ENCODE measurements around the gene CDC42SE2.

The CDC42SE2 gene

GRCh38 chr5:131281133-131281867 lies 17.4 kb downstream of the CDC42SE2 start:
- TF ChIP-seq REST (IDR thresholded peaks at IDR 0.05; ENCODE audit: low read depth) = no peak
- TF ChIP-seq FOXM1 (IDR thresholded peaks at IDR 0.05; ENCODE audit: borderline replicate concordance, low read depth) = no peak

GRCh38 chr5:131281868-131282234 lies 18.0 kb downstream of the CDC42SE2 start:
- TF ChIP-seq MAX (IDR thresholded peaks at IDR 0.05) = no peak
- no peak for TF ChIP-seq TEAD4 (IDR thresholded peaks at IDR 0.05)
- TF ChIP-seq NFIC (IDR thresholded peaks at IDR 0.05) = no peak

GRCh38 chr5:131282235-131282634 lies 18.4 kb downstream of the CDC42SE2 start:
- TF ChIP-seq ZBTB7A (IDR thresholded peaks at IDR 0.05; ENCODE audit: low read depth) (no peak), NFIC (IDR thresholded peaks at IDR 0.05) (no peak), EGR1 (IDR thresholded peaks at IDR 0.05) (no peak), TEAD4 (IDR thresholded peaks at IDR 0.05) (no peak), REST (IDR thresholded peaks at IDR 0.05; ENCODE audit: low read depth) (no peak), TCF12 (IDR thresholded peaks at IDR 0.05; ENCODE audit: low read depth) (no peak), RAD21 (IDR thresholded peaks at IDR 0.05; ENCODE audit: low read depth) (no peak), YY1 (IDR thresholded peaks at IDR 0.05; ENCODE audit: low read depth) (no peak), CEBPB (IDR thresholded peaks at IDR 0.05) (no peak), EP300 (IDR thresholded peaks at IDR 0.05; ENCODE audit: borderline replicate concordance) (no peak), FOXM1 (IDR thresholded peaks at IDR 0.05; ENCODE audit: borderline replicate concordance, low read depth) (no peak)

GRCh38 chr5:131285703-131286399 lies 22.0 kb downstream of the CDC42SE2 start:
- TF ChIP-seq RAD21 (IDR thresholded peaks at IDR 0.05; ENCODE audit: low read depth) (no peak), YY1 (IDR thresholded peaks at IDR 0.05; ENCODE audit: low read depth) (no peak), EP300 (IDR thresholded peaks at IDR 0.05; ENCODE audit: borderline replicate concordance) (no peak), EGR1 (IDR thresholded peaks at IDR 0.05) (no peak), NFIC (IDR thresholded peaks at IDR 0.05) (no peak), ZBTB7A (IDR thresholded peaks at IDR 0.05; ENCODE audit: low read depth) (no peak), TEAD4 (IDR thresholded peaks at IDR 0.05) (no peak), FOXM1 (IDR thresholded peaks at IDR 0.05; ENCODE audit: borderline replicate concordance, low read depth) (no peak), TCF12 (IDR thresholded peaks at IDR 0.05; ENCODE audit: low read depth) (no peak), USF1 (IDR thresholded peaks at IDR 0.05) (no peak), MAX (IDR thresholded peaks at IDR 0.05) (no peak), REST (IDR thresholded peaks at IDR 0.05; ENCODE audit: low read depth) (no peak), CREB1 (IDR thresholded peaks at IDR 0.05; ENCODE audit: low read depth) (no peak), CEBPB (IDR thresholded peaks at IDR 0.05) (no peak), TAF1 (IDR thresholded peaks at IDR 0.05; ENCODE audit: low read depth) (no peak)

GRCh38 chr5:131286400-131286715 lies 22.5 kb downstream of the CDC42SE2 start:
- TF ChIP-seq USF1 (IDR thresholded peaks at IDR 0.05) = no peak
- no peak for TF ChIP-seq FOXM1 (IDR thresholded peaks at IDR 0.05; ENCODE audit: borderline replicate concordance, low read depth)
- TF ChIP-seq TCF12 (IDR thresholded peaks at IDR 0.05; ENCODE audit: low read depth) = no peak
- no peak for TF ChIP-seq EGR1 (IDR thresholded peaks at IDR 0.05)
- TF ChIP-seq RAD21 (IDR thresholded peaks at IDR 0.05; ENCODE audit: low read depth) = no peak
- TF ChIP-seq REST (IDR thresholded peaks at IDR 0.05; ENCODE audit: low read depth) = no peak
- no peak for TF ChIP-seq YY1 (IDR thresholded peaks at IDR 0.05; ENCODE audit: low read depth)
- no peak for TF ChIP-seq CEBPB (IDR thresholded peaks at IDR 0.05)
- no peak for TF ChIP-seq TAF1 (IDR thresholded peaks at IDR 0.05; ENCODE audit: low read depth)
- no peak for TF ChIP-seq ZBTB7A (IDR thresholded peaks at IDR 0.05; ENCODE audit: low read depth)
- no peak for TF ChIP-seq MAX (IDR thresholded peaks at IDR 0.05)
- no peak for TF ChIP-seq NFIC (IDR thresholded peaks at IDR 0.05)
- no peak for TF ChIP-seq CREB1 (IDR thresholded peaks at IDR 0.05; ENCODE audit: low read depth)
